HK-2 (cell line): ENCODE measurements around the gene ENGASE.
"Not testable (repeated sequence)": the region's sequence is repeated elsewhere in the genome, so short reads cannot be mapped to it uniquely, and the experiment has no call there.

ENCODE experiments used
- DNase-seq: peaks from one replicate; pipeline ENCODE4 v3.0.0-alpha.2; 2018; ENCODE audit not compliant: unreplicated experiment

Gene ENGASE, protein sequence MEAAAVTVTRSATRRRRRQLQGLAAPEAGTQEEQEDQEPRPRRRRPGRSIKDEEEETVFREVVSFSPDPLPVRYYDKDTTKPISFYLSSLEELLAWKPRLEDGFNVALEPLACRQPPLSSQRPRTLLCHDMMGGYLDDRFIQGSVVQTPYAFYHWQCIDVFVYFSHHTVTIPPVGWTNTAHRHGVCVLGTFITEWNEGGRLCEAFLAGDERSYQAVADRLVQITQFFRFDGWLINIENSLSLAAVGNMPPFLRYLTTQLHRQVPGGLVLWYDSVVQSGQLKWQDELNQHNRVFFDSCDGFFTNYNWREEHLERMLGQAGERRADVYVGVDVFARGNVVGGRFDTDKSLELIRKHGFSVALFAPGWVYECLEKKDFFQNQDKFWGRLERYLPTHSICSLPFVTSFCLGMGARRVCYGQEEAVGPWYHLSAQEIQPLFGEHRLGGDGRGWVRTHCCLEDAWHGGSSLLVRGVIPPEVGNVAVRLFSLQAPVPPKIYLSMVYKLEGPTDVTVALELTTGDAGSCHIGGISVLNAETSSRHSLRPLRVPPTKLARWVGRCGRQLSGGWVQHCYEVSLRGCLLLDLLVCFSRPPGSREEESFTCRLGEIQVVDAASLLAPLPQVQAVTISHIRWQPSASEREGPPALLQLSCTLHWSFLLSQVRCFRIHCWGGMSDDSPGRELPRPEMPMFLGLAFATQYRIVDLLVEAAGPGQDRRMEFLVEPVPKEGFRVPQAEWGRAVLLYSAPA

GRCh38 chr17:79074649-79075445 is at the start of gene ENGASE:
Gene ENGASE, plus strand, starts transcription at chr17:79074824. Its CDS starts 121 bp downstream, at chr17:79074945.
- peak; percentile 93 for DNase-seq

- DNase-seq: no peak
Measured at GRCh38 chr17:79024901-79025737, 49.5 kb upstream of the ENGASE start.

- peak; percentile 29 for DNase-seq
Measured at GRCh38 chr17:79026376-79027273, 48.0 kb upstream of the ENGASE start.

- no peak for DNase-seq
Measured at GRCh38 chr17:79027274-79027924, 47.2 kb upstream of the ENGASE start.

- DNase-seq: no peak
Measured at GRCh38 chr17:79027925-79028491, 46.6 kb upstream of the ENGASE start.

DNA sequence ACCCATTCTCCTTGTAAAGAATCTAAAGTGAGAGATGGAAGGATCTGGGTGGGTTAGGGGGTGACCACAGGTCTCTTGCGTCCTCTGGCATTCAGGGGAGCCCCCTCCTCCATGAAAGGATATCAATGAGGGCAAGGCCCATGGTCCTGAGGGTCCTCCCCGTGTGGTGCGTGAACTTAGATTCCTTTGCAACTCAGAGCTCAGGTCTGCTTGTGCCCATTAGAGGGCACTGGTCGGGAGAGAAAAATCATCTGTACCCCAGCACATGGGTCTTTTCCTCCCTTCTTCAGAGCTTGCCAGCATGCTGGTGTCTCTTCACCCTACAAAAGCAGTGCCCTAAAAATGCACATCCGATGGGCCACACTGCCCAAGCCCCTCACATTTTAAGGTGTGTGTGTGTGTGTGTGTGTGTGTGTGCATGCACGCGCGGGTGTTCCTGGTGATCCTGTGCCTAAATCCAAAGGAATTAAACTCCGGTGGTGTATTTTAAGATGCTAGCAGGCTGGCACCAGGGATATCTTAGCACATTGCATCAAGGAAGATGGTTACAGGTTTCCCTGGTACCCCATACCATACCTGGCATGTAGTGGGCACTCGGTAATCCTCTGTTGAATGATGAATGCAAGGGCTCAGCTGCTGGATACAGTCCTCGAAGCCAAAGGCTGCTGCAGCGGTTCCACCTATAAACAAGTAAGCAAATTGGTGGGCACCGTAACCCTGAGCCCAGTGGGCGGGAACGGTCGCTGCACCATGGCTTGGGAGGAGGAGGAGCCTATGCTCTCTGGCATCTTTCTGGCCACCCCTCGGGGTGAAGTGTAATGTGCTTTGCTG is 45.9 kb upstream of the ENGASE start:
- no peak for DNase-seq

DNA sequence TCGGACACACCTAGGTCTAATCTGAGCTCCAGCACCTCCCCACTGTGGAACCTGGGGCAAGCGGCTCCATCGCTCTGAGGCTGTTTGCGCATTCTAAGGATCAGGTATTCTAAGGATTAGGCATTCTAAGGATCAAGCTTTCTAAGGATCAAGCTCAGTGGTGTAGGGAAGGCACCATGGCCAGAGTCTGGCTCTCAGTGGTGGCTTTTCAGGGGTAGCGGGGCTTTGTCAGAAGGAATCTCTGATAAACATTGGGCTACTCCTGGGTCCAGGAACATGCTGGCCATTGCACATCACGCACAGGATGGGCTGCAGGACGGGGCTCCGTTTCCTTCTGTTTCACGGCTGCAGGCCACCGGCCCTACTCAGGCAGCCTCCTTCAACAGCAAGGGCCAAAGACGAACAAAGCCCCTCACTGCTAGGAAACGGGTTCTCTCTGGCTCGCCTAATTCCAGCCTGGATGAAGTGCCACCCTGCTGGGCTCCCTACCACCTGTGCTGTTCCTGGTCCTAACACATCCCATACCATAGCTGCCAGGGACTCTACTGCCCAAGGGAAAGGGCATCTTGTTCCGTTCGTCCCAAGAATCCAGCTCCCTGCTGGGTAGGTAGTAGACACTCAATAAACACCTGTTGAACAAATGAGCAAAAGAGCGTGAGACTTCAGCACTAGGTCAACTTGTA is 45.2 kb upstream of the ENGASE start:
- no peak for DNase-seq

GRCh38 chr17:79030636-79031035 is 44.0 kb upstream of the ENGASE start:
- DNase-seq: not testable (repeated sequence)

- DNase-seq: no peak
Measured at GRCh38 chr17:79031996-79032875, 42.4 kb upstream of the ENGASE start.

- DNase-seq: no peak
Measured at GRCh38 chr17:79033046-79033616, 41.5 kb upstream of the ENGASE start.

DNA sequence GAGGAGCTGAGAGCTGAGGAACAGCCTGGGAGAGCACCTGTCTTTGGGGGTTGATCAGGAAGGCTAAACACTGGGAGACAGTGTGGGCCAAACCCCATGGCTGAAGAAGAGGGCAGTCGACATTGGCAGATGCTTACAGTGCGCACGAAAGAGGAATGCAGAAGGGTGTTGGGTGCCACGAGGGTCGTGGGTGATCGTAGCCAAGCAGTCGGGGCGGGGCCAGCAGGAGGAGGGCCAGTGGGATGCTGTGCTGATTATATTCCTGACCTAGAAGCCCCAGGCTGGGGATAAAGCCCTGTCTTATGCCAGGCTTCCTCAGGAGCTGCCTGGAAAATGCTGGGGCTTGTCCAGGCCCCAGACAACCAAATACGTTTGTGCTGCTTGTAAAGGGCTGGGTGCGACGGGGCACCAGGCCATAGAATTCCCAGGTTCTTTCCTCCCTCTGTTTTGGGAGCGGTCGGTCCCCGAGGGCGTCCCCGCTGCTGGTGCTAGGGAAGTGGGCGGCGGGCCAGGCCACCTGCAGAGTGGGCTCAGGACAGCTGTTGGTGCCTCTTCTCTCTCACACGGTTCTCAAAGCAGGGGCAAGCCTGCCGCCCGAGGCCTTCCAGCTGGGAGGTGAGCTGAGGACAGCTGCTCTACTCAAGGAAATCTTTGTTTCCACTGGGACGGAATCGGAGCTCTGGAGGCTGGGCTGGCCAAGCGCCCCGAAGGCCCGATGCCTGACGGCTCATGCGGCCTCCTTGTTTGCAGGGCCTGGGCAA is 40.7 kb upstream of the ENGASE start:
- DNase-seq: no peak

DNA sequence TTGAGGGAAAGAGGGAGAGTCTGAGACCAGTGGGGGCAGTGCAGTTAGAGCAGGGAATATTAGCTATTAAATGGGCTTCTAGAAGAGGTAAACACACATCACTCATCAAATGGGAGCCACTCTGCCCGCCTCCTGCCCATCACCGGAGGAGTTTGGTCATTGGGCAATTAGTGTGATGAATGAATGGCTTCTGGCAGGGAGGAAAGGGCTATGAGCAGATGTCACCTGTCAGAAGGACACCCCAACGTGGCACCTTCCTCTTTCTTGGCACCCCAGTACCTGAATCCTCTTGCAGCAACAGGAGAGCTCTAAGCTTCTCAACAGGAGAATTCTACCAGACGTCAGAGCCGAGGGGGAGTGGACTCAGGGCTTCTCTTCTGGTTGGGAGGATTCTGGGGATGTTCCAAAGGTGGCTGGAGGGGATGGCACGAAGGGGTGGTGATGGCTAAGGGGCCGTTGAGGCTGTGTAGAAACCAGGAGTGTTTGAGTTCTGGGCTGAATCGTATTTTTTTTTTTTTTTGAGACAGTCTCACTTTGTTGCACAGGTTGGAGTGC is 39.6 kb upstream of the ENGASE start:
- DNase-seq: no peak

DNA sequence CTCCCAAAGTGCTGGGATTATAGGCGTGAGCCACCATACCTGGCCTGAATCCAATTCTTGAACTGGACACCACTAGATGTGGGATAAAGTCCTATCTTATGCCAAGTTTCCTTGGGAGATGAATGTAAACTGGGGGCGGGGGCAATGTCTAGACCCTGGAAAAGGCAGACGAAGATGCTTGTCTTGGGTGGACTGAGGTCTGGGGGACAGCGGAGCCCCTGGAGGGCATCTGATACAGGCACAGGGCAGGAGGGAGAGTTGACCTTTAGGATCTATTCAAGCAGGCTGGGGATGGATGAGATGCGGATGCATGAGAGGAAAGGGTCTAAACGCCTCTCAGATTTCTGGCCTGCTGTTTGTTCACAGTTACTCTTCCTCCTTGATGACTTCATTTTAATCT is 38.9 kb upstream of the ENGASE start:
- no peak for DNase-seq

DNA sequence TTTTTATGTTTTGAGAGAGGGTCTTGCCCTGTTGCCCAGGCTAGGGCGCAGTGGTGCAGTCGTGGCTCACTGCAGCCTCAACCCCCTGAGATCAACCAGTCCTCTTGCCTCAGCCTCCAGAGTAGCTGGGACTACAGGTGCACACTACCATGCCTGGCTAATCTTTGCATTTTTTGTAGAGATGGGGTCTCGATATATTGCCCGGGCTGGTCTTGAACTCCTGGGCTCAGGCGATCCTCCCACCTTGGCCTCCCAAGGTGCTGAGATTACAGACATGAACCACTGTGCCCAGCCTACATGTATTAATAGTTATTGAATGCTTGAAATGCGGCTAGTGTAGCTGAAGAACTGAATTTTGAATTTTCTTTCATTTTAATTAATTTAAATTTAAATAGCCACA is 38.4 kb upstream of the ENGASE start:
- DNase-seq: no peak

- DNase-seq: no peak
Measured at GRCh38 chr17:79036596-79036995, 38.0 kb upstream of the ENGASE start.
